Iris pigment epithelial cell (primary cell): ENCODE measurements around the gene SCAMP4.
"Not testable (repeated sequence)": the region's sequence is repeated elsewhere in the genome, so short reads cannot be mapped to it uniquely, and the experiment has no call there.

ENCODE experiments used
- DNase-seq: peaks from one replicate; pipeline ENCODE4 v3.0.0-alpha.2; 2011; ENCODE audit warnings: low read depth

The SCAMP4 gene

GRCh38 chr19:1882786-1883692 is 22.2 kb upstream of the SCAMP4 start:
- no peak for DNase-seq

GRCh38 chr19:1883784-1884183 is 21.4 kb upstream of the SCAMP4 start:
- DNase-seq, result no peak

GRCh38 chr19:1884291-1884718 is 20.9 kb upstream of the SCAMP4 start:
- no peak for DNase-seq

- no peak for DNase-seq
Observed at GRCh38 chr19:1884719-1885334, 20.4 kb upstream of the SCAMP4 start.

GRCh38 chr19:1885398-1886119 is 19.6 kb upstream of the SCAMP4 start, which contains the start of gene ABHD17A:
Gene ABHD17A, minus strand, starts transcription at chr19:1885496. Its CDS starts 3,930 bp downstream, at chr19:1881566.
- DNase-seq, result peak; percentile 91

GRCh38 chr19:1886360-1886759 is 18.8 kb upstream of the SCAMP4 start:
- not testable (repeated sequence) for DNase-seq

- no peak for DNase-seq
Observed at GRCh38 chr19:1888385-1888784, 16.8 kb upstream of the SCAMP4 start.

- DNase-seq, result no peak
Observed at GRCh38 chr19:1889907-1890306, 15.3 kb upstream of the SCAMP4 start.

- DNase-seq, result no peak
Observed at GRCh38 chr19:1893791-1894190, 11.4 kb upstream of the SCAMP4 start.

GRCh38 chr19:1896508-1896907 is 8.7 kb upstream of the SCAMP4 start:
- no peak for DNase-seq

- DNase-seq, result no peak
Observed at GRCh38 chr19:1901940-1902404, 3.2 kb upstream of the SCAMP4 start.

- DNase-seq, result no peak
Observed at GRCh38 chr19:1902923-1903322, 2.3 kb upstream of the SCAMP4 start.

GRCh38 chr19:1904860-1905109 is 414 bp upstream of the SCAMP4 start:
- no peak for DNase-seq

- DNase-seq, result no peak
Observed at GRCh38 chr19:1905863-1906375, 720 bp downstream of the SCAMP4 start.

- DNase-seq, result no peak
Observed at GRCh38 chr19:1906985-1907562, 1.9 kb downstream of the SCAMP4 start.

GRCh38 chr19:1907563-1908363 is 2.6 kb downstream of the SCAMP4 start:
- DNase-seq, result no peak

- no peak for DNase-seq
Observed at GRCh38 chr19:1908364-1908678, 3.1 kb downstream of the SCAMP4 start.

GRCh38 chr19:1909761-1910080 is 4.5 kb downstream of the SCAMP4 start:
- no peak for DNase-seq

GRCh38 chr19:1910177-1910576 is 5.0 kb downstream of the SCAMP4 start:
- peak; percentile 28 for DNase-seq

- DNase-seq, result no peak
Observed at GRCh38 chr19:1911098-1911497, 5.9 kb downstream of the SCAMP4 start.

- no peak for DNase-seq
Observed at GRCh38 chr19:1911995-1912394, 6.8 kb downstream of the SCAMP4 start.
